Right lobe of liver (tissue), 4 donors: Measurements from ENCODE around the gene EPB41L3.

Experiments used
- CTCF ChIP-seq, 4 donors: fragments of 200-600 bp in 3 of 4; fragments of 450-650 bp in 1 of 4; IDR thresholded peaks; one replicate each; pipeline versions ENCODE4 v1.5.1 to v1.8.0; 2016 to 2022; ENCODE audit warnings: antibody characterized with exemption in 4 of 4, mild to moderate bottlenecking in 2 of 4
- POLR2A ChIP-seq: fragments of 450-650 bp; IDR thresholded peaks from one replicate; pipeline ENCODE4 v1.6.1; 2017; ENCODE audit warnings: antibody characterized with exemption, mild to moderate bottlenecking
- donor health status: DM: no; HTN: no; CAD: no.
- donor health status: DM: no; HTN: no; CAD: no.
- donor health status: DM: no; HTN: yes; CAD: no.

- TF ChIP-seq CTCF (IDR thresholded peaks at IDR 0.05) (no peak), POLR2A (no peak)
Observed at GRCh38 chr18:5467671-5468070, 76.1 kb downstream of the EPB41L3 start.
